Measurements from ENCODE around the gene TBC1D4.
"Not testable (repeated sequence)": the region's sequence is repeated elsewhere in the genome, so short reads cannot be mapped to it uniquely, and the experiment has no call there.

TBC1D4 gene

DNA sequence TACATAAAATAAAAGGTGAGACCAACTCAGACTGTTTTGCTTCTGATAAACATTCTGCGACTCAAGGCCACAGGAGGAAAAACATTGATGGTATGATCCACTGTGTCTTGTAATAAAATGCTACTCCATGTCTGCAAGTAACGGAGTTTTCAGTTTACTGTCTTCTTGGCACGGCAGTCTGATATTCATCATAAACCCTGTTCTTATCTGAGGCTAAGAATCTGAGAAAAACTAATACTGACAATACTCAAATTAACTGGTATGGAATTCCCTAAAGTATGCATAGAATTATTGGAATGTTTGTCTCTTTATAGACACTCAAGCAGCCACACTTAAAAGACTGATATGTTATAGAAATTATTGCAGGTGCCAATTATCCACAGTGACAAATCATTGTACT lies 125.5 kb downstream of the TBC1D4 start:
- no peak for DNase-seq (ENCODE audit: low spot score)

DNA sequence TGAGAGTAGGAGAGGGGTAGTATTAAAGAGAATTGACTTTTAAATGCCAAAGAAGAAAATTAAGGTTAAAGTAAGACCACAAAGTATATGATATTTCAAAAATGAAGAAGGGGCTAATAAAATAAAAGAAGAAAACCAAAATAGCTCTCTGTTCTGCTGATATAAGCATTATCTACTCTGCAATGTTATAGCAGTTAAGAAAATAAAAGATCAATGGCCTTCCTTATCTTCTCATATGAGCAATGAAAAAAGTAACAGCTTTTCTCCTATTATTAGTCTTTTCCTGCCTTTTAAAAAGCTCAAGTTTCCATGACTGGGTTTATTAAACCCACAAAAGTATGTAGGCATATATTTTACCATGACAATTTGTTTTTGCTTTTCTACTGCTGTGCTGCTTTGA lies 126.4 kb downstream of the TBC1D4 start:
- DNase-seq (ENCODE audit: low spot score) = no peak

DNA sequence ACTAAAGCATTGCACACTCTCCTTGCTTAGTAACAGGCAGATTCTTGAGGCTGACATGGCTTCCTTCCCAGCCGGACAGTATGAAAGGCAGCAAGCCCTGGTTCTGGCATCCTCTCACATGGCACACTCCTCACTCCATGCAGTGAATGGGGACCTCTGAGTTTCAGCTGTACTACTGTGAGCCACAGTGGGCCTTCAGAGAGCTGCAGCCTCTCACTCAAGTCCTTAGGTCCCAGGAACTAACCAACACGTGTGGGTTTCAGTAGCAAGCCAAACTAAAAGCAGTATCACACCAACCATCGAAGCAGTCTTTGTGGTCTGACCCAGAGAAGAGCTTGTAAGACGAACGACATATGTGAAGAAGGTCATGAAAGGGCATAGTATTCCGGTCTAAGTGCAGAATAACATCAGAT lies 128.2 kb downstream of the TBC1D4 start:
- no peak for DNase-seq (ENCODE audit: low spot score)

DNA sequence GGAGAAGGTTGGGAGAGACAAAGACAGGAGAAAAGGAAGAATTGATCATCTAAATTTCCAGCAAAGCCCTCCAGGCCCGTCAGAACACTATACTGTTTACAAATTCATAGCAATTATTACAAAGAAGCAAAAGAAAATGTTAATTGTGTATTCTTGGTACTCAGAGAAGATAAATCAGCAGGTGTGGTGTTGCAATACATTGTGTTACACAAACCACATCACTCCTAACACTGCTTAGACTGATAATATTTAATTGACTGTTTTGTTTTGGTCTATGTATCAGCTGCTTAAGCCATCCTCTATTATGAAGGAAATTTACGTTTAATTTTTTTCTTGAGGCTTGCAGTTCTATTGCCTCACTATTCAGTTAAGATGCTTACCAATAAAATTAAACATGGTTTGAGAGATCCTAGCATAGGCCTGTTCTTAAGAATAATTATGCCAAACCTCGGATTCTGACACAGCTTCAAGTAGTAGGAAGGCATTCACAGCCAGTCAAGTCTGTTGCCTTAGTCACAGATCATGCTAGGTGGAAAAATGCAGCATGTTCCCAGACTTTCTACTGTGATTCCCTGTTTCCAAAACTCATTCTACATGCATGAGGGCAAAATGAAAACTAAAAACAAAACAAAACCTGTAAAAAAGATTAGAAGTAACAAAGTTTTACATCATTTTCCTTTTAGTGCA lies 129.2 kb downstream of the TBC1D4 start:
- no peak for DNase-seq (ENCODE audit: low spot score)

DNA sequence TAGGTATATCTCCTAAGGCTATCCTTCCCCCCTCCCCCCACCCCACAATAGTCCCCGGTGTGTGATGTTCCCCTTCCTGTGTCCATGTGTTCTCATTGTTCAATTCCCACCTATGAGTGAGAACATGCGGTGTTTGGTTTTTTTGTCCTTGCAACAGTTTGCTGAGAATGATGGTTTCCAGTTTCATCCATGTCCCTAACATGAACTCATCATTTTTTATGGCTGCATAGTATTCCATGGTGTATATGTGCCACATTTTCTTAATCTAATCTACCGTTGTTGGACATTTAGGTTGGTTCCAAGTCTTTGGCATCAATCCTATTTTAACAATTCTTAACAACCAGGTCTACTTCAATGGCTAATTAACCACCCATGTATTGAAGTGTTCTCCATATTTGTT lies 130.4 kb downstream of the TBC1D4 start:
- not testable (repeated sequence) for DNase-seq (ENCODE audit: low spot score)

DNA sequence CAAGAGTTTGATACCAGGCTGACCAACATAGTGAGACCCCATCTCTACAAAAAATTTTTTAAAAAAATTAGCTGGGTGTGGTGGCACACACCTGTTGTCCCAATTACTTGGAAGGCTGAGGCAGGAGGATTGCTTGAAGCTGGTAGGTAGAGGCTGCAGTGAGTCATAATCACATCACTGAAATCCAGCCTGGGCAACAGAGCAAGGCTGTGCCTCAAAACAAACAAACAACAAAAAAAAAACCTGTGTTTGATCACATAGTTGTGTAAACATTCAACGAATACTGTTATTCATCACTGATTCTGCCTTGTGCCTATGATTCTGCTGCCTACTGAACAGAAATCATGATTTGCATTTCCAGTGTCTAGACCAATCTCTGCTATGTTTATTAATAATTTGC lies 134.0 kb downstream of the TBC1D4 start:
- no peak for DNase-seq (ENCODE audit: low spot score)

DNA sequence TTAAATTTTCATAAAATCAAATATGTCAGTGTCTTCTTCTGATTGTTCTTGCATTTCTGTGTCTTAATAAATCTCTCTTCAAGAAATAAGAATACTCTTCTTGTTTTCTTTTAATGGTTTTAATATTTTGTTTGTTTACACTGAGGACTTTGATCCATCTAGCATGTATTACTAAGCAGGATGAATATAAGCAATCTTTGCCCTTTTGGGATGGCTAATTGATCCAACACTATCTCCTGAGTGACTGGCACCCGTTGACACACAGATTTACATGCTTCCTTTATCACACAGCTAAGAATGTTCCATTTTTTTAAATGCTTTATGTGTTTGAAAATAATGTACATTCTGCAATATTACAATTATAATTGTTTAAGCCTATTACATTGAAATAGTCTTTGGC lies 134.5 kb downstream of the TBC1D4 start:
- DNase-seq (ENCODE audit: low spot score) = no peak

DNA sequence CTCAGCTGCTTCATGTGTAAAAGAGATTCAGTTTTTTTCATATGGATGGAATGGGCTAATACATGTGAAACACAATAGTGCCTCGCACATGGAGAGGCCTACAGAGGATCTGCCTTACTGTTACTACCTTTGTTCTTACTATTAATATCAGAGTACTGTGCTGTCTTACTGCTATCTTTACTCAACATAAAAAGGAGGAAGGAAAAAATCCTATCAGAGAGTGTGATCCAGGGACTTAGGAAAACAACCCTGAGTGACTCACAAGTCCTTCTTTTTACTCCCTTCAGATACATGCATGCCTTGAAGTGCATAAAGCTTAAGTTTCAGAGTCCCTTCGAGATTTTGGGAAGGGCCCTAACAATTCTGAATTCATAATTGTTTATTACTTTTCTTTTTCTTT lies 136.8 kb downstream of the TBC1D4 start:
- no peak for DNase-seq (ENCODE audit: low spot score)

DNA sequence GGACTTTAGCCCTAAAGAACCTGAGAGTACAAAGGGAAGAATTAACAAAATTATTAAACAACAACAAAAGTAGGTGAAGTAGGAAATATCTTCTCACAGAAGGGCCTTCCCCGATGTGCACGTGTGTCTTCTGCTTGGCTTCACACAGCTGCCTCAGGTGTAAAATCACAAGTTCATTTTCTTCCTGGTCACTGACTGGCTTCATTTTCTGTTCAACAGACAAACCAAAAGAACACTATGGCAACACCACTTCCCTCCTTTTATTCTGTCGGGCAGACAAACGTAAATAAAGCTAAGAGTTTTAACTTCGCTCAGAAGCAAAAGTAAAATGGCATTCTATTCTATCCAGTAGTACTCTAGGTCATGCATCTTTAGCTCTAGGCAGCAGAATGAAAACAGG lies 140.9 kb downstream of the TBC1D4 start:
- DNase-seq (ENCODE audit: low spot score) = no peak

DNA sequence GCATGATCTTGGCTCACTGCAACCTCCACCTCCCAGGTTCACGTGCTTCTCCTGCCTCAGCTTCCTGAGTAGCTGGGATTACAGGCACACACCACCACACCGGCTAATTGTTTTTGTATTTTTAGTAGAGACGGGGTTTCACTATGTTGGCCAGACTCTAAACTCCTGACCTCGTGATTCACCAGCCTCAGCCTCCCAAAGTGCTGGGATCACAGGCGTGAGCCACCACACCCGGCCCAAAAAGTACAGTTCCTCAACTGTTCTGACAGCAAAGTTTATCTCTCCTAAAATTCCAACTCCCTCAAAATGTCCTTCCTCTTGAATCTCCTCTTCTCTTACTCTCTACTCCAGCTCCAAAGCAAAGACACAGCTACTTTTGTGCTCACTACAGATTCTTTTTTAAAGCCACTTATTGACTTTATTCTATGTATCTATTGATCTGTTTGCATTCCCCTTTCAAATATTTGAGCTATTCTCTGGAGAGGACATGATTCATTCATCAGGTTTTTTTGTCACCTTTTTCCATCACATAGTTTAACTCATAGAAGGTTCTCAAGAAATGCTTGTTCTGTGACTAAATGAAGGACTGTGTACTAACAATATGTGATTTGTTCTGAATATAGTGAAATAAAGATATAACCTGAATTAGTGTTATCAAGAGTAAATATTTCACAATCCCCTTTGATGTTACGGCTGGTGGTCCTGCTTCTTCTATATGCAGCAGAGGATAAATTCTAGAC lies 142.2 kb downstream of the TBC1D4 start:
- DNase-seq (ENCODE audit: low spot score) = no peak

DNA sequence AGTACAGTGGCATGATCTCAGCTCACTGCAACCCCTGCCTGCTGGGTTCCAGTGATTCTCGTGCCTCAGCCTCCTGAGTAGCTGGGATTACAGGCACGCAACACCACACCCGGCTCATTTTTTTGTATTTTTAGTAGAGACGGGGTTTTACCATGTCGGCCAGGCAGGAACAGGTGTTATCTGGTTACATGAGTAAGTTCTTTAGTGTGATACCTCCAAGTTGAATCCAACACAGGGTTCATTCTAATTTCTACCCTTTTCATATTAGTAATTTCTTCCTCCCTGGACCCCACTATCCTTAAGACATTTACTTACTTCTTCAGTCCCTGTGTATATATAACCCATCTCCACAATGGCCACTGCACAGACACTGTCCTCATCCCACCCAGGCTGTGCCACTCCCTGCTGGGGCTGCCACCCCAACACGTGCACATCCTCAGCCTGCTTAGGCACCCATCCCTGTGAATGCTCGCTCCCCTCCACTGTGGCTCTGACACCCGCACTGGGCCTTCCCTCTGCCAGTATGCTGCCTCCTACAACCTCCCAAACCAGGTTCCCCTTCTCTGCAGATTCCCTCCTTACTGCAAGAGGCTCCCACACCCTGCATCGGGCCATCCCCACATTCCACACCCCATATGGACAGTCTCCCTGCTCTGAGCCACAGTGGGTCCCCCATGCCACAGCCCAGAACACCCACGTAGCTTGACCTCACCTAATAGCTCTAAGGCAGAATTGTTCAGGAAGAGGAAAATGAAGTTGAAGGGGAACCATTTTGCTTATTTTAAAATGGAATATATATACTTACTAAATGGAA lies 147.1 kb downstream of the TBC1D4 start:
- DNase-seq (ENCODE audit: low spot score) = no peak

DNA sequence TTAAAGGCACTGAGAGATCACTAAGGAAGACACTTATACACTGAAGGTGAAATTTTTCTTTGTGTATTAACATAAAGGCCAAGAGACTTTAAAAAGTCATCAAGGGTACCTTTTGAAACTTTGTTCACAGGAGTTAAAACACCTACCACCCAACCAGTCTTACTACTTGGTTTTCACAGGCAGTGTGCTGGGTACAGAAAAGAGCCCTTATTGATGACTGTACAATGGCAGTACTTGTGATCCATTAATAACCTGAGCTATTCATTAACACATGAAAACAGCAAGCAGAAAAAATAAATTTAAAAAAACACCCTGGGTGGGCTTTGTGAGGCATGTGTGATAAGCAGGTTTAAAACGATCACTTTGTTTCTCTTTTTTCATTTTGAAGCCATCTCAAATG lies 148.9 kb downstream of the TBC1D4 start:
- DNase-seq (ENCODE audit: low spot score) = no peak

DNA sequence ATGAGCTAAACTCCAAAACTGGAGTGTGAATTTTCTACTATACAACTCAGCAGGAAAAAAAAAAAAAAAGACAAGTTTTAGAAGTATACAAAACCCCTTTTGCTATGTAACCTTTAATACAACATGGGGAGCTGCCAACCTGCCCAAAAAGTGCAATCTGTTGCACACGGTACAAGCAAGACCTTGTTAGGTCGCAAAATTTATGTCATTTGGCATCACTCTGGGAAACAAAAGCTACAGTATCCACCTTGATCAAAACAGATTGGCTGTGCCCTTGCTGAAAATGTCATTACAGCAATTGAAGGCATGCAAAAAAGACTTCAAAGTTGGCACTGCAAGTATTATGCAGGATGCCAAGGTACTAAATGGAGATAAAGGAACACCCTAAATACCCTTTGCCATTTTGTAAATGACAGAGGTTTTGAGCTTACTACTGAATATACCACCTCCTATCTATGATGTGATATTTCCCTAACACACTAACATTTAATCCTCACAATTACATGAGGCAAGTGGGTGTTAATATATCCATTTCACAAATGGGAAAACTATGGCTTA lies 150.1 kb downstream of the TBC1D4 start:
- no peak for DNase-seq (ENCODE audit: low spot score)

DNA sequence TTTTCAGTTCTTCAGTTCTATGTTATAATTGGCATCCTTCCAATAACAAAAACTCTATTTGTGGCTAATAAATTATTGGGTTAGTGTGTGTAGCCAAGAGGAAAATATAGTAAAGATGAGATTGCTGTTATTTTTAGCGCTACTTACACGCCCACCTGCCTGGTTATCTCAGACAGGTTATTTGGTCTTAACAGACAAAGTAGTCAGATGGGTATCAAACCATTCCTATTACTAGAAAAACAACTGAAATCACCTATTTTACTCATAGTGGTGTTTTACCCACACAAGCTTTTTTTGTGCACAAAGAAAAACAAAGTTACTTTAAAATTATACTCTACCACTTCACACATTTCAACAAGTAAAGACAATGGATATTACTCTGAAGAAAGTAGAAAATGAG lies 151.2 kb downstream of the TBC1D4 start:
- DNase-seq (ENCODE audit: low spot score) = no peak

DNA sequence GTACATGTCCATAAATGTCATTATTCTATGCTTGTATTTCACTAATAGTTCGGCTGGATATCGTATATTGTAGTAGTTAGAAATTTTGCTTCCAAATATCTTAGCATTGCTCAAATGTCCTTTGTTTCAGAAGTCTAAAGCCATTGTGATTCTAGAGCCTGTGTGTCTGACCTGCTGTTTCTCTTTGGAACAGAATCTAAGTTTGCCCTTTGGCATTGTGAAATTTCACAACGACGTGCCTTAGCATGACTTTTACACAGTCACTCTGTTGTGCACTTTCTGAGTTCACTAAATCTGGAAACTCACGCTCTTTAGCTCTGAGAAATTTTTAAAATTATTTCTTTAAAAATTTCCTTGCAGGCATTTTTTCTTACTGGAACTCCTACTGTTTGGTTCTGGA lies 152.2 kb downstream of the TBC1D4 start:
- no peak for DNase-seq (ENCODE audit: low spot score)

DNA sequence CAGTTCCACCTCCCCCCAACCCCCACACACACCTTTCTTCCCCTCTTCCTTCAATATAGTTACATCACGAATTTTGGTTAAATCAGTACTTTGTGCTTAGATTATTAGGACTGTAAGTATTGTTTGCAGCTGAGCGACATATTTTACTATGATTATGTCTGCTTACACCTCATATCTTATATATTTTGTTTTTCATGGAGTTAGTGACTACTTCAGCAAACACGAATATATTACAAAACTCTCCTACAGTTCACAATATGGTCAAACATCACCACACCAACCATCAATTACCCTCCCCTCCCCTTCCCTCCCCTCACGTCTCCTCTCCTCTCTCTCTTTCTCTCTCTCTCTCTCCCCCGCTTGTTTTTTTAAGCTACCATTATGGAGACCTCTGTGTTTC lies 152.9 kb downstream of the TBC1D4 start:
- DNase-seq (ENCODE audit: low spot score) = no peak

DNA sequence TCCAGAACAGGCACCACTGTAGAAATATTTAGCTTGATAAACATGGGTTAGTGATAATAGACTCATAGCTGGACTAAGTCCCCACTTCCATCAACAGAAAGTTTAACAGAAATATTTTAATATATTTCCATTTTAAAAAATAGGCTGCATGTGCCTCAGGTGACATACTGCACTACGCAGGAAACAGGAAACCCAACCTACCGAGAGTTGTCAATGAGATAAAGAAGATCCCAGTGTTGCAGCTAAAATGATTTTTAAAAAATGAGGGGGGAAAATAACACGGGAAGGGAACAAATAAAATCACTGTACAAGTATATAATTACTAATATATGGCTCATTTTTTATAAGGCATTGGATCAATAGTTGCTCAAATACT lies 154.8 kb downstream of the TBC1D4 start:
- no peak for DNase-seq (ENCODE audit: low spot score)

DNA sequence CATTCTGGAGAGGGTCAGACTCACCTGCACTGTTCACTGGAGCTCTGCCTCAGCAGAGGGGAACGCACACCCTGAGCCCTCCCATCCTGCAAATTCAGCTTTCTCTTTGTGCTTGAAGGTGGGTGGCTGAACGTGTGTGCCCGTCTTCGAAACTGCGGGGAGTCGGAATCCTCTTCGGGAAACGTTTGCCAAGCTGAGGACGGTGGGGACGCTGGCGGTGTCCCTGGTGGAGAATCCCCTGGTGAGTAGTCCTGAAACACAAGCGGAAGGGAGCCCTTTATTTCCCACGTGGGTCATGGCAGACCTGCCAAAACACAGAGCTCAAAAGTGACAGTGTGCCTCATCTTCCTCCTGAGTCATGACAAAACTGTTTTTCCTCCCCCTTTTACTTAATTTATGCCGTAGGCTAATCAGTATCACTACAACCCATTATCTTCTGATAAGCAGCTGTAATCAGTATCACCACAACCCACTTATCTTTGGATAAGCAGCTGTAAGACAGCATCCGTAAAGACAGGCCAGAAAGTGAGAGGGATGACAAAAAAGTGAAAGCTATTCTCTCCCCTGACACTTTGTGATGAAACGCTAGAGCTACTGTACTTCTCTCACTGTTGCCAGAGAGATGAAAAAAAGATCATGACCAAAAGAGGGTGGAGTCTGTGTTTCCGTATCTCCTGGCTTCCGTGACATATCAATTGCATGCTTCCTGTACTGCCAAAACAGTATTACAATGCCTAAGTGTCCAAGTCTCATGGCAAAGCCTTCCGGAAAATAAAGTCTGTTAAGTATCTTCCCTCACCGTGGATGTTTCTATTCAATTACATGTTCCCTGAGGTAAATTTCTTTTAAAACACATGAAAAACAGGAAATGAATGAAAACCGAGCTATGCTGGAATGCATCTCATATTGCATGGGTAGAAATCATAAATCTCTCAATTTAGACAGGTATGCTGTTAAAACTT lies 155.5 kb downstream of the TBC1D4 start:
- no peak for DNase-seq (ENCODE audit: low spot score)

DNA sequence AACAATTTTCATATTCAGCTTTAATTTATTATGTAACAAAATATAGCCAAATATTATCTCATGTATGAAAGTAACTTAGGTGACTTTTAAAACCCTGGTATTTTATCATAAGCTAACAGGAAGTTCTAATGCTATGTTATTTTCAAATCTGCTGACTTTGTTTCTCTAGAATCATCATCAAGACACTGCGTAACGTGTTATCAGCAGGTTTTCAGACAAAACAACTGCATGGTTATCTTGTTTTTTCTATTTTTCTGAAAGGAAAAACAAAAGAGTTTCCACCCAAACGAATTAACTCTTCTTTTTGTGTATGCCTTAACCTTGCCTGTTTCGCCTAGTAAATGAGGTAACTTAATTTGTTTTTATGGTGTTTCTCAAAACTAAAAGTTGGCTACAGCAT lies 156.3 kb downstream of the TBC1D4 start:
- DNase-seq (ENCODE audit: low spot score) = no peak

DNA sequence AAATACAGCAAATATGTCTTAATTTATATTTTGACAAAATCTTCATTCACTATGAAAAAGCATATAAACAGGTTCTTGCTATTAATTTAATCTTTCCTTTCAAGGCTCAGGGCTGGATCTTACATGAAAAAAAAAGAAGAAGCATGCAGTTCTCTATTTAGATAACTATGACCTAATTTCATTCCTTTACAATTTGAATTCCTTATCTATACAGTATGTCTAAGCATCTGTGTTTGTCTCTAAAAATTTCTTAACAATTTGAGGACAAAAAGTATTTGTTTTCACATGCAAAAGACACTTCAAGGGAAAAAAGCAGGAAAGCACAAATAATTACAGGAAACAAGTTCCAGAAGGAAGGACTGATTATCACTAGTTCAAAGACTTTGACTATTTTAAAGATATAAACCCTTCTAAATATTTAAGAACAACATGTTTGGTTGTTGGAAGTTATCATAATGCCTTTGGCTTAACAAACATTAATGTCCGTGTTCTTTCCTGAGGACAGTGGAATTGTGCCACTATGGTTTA lies 157.5 kb downstream of the TBC1D4 start:
- DNase-seq (ENCODE audit: low spot score) = no peak

DNA sequence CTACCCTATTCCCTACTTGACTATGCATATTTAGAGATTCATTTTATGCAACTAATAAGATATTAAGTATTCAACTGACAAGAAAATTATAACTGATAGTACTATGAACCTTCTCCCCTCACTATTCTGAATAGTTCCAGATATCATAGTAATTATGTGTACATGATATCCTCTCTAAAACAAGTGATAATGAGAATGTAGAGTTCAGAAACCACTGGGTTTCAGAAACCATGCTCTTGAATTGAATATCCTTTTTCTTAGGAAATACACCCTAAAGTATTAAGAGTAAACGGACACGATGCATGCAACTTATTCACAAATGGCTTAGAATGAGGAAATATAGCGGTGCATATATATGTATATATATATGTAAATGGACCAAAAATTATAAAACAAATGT lies 160.9 kb downstream of the TBC1D4 start:
- no peak for DNase-seq (ENCODE audit: low spot score)
